HG03342 (cell line): ENCODE results near the gene ZDHHC11B.
A peak's percentile ranks its signal among the peaks of the same experiment; 100 is the strongest.

Experiments used
- ATAC-seq: cut with Tn5 transposase; IDR thresholded peaks from one replicate; pipeline ENCODE4 v1.9.1; 2021; ENCODE audit warnings: mild to moderate bottlenecking, moderate library complexity; ENCODE audit not compliant: unreplicated experiment

Gene ZDHHC11B

GRCh38 chr5:675871-676698 is 108.4 kb downstream of the ZDHHC11B start:
- no peak for ATAC-seq

GRCh38 chr5:675111-675870 is 109.2 kb downstream of the ZDHHC11B start:
- no peak for ATAC-seq

- no peak for ATAC-seq
Measured at GRCh38 chr5:674630-675011, 109.9 kb downstream of the ZDHHC11B start.

GRCh38 chr5:673831-674629 is 110.5 kb downstream of the ZDHHC11B start:
- no peak for ATAC-seq

GRCh38 chr5:673161-673830 is 111.2 kb downstream of the ZDHHC11B start:
- no peak for ATAC-seq

GRCh38 chr5:672329-673160 is 112.0 kb downstream of the ZDHHC11B start:
- peak; percentile 63 for ATAC-seq

- no peak for ATAC-seq
Measured at GRCh38 chr5:671459-672328, 112.8 kb downstream of the ZDHHC11B start.

- ATAC-seq: no peak
Measured at GRCh38 chr5:670396-671270, 113.9 kb downstream of the ZDHHC11B start.

- no peak for ATAC-seq
Measured at GRCh38 chr5:669842-670395, 114.6 kb downstream of the ZDHHC11B start.

- ATAC-seq: no peak
Measured at GRCh38 chr5:669111-669841, 115.3 kb downstream of the ZDHHC11B start.

- ATAC-seq: no peak
Measured at GRCh38 chr5:668283-668995, 116.1 kb downstream of the ZDHHC11B start.

- no peak for ATAC-seq
Measured at GRCh38 chr5:666816-667498, 117.6 kb downstream of the ZDHHC11B start.

- ATAC-seq: no peak
Measured at GRCh38 chr5:665956-666711, 118.4 kb downstream of the ZDHHC11B start.

- ATAC-seq: no peak
Measured at GRCh38 chr5:665541-665955, 119.0 kb downstream of the ZDHHC11B start.

GRCh38 chr5:664994-665360 is 119.6 kb downstream of the ZDHHC11B start:
- no peak for ATAC-seq
